IPS-15b (cell line): Measurements from ENCODE around the gene SLC1A4.
"Not testable (repeated sequence)": the region's sequence is repeated elsewhere in the genome, so short reads cannot be mapped to it uniquely, and the experiment has no call there.

Source experiments
- H3K27me3 ChIP-seq: one replicate; pipeline ENCODE4 v1.6.1; 2013; ENCODE audit warnings: low read length; ENCODE audit not compliant: control insufficient read depth, insufficient read depth
- H3K36me3 ChIP-seq: one replicate; pipeline ENCODE4 v1.6.1; 2013; ENCODE audit warnings: low read length; ENCODE audit not compliant: control insufficient read depth, insufficient read depth
- H3K4me1 ChIP-seq: one replicate; pipeline ENCODE4 v1.6.1; 2013; ENCODE audit warnings: mild to moderate bottlenecking, low read length; ENCODE audit not compliant: control insufficient read depth, insufficient read depth
- H3K4me3 ChIP-seq: one replicate; pipeline ENCODE4 v1.5.1; 2013; ENCODE audit warnings: low read depth, low read length
- H3K9ac ChIP-seq: one replicate; pipeline ENCODE4 v1.6.1; 2013; ENCODE audit warnings: low read depth, mild to moderate bottlenecking, low read length
- H3K9me3 ChIP-seq: one replicate; pipeline ENCODE4 v1.6.1; 2013; ENCODE audit warnings: mild to moderate bottlenecking, low read length; ENCODE audit not compliant: control insufficient read depth, insufficient read depth

Gene SLC1A4

DNA sequence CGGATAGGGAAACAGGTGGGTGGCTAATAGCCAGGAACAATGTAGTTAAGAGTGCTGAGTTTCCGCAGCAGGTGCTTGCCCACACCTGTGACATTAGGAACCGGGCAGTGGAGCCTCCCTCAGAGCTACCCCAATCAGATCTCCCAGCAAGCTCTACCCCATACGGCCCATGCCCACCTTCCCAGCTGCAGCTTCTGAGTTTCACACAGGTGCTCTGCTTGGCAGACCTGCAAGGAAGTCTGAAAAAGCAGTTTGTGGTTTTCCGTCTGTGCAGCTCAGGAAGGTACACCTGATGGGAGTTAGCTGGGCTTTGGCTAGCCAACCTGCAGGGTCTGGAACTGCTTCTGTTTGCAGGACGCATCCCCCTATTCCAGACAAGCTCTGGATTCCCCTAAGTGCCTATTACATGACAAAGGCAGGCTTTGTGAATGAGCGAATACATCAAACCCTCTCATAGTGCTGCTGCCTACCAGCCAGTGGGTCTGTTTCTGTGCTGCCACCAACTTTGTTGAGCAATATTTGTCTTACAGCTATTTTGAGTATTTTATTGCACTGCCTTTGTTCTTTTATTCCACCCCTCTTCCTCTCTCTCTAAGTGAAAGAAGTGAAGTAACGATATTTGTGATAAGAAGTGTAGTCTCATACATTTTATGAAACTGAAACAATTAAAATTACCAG is 42.3 kb downstream of the SLC1A4 start:
- Histone ChIP-seq H3K9ac (no peak overlapping the region), H3K4me3 (no peak overlapping the region), H3K4me1 (peaks cover 16% of the 10 kb centered on the region), H3K27me3 (no peaks in the 10 kb centered on the region), H3K36me3 (no peaks in the 10 kb centered on the region), H3K9me3 (no peaks in the 10 kb centered on the region)

DNA sequence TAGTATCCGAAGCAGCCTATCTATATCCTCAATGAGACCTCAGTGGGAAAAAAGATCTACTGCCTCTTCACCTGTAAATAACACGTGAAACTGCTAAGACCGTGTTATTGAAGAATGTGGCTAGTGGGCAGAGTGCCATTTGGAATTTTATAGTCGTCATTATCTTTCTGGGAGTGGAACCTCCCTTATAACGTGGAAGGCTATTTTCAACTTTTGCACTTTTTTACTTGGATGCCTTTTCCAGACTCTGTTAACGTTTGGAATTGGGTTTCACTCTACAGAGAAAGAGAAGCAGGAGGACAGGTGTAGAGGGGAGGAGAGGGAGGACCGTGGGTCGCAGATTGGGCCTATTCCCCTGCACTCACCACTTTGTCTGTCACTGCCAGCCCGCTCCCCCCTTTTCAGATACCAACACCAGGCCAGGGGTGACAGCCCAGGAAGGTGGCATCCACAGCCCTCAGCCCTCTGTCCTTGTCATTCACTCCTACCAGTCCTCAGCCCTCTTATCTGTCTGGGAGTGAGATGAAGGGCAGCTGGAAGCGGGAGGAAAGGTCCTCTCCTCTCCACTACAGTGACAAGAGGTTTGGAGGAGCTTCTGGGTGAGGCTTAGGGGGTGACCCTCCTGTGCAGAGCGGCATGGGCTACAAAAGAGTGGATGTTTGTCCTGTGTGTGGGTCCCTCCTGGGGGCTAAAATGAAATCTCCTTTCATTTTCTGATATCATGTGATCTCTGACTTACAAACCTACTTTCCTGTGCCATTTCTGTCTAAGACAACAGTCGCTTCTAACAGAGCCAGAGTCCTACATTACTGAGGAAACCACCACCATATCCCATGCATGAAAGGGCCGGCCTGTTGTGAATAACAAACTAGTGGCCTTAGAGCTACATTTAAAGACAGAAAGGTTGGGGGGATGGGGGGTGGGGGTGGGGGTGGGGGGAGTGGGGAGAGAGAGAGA is 43.1 kb downstream of the SLC1A4 start:
- Histone ChIP-seq H3K4me1 (peaks cover 16% of the 10 kb centered on the region), H3K4me3 (no peak overlapping the region)

DNA sequence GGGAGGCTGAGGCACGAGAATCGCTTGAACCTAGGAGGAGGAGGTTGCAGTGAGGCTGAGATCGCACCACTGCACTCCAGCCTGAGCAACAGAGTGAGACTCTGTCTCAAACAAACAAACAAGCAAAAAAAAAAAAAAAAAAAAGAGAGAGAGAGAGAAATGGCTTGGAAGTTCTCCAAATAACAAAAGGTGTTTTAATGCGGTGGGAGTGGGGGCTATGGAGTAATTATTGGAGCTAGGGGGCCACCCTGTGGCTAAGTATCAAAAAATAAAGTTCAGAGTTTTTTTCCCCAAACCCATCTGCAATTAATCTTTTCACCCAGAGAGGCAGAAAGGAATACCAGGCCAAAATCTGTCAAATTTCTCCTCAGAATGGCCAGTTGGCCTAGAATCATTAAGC is 44.0 kb downstream of the SLC1A4 start:
- Histone ChIP-seq H3K27me3 (no peaks in the 10 kb centered on the region), H3K4me1 (peaks cover 16% of the 10 kb centered on the region), H3K4me3 (no peak overlapping the region), H3K36me3 (peaks cover 3% of the 10 kb centered on the region), H3K9ac (no peak overlapping the region), H3K9me3 (no peaks in the 10 kb centered on the region)

More for the DNA sequence above, 43.1 kb downstream of the SLC1A4 start:
- no peaks in the 10 kb centered on the region for H3K9me3 ChIP-seq
- H3K36me3 ChIP-seq = no peaks in the 10 kb centered on the region
- no peaks in the 10 kb centered on the region for H3K27me3 ChIP-seq
- peak overlapping the region; percentile 24 for H3K9ac ChIP-seq

DNA sequence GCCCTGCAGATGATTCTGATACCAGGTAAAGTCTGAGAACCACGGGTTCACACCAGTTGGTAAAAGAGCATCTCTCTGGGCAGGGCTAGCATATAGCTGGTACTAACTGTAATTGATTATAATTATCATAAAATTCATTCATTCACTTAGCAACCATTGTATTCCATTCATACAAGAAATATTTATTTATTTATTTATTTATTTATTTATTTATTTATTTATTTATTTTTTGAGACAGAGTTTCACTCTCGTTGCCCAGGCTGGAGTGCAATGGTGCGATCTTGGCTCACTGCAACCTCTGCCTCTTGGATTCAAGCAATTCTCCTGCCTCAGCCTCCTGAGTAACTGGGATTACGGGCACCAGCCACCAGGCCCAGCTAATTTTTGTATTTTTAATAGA is 44.5 kb downstream of the SLC1A4 start:
- H3K36me3 ChIP-seq, H3K27me3 ChIP-seq, H3K9ac ChIP-seq, H3K9me3 ChIP-seq, H3K4me3 ChIP-seq: not testable (repeated sequence)
- H3K4me1 ChIP-seq = peaks cover 16% of the 10 kb centered on the region

DNA sequence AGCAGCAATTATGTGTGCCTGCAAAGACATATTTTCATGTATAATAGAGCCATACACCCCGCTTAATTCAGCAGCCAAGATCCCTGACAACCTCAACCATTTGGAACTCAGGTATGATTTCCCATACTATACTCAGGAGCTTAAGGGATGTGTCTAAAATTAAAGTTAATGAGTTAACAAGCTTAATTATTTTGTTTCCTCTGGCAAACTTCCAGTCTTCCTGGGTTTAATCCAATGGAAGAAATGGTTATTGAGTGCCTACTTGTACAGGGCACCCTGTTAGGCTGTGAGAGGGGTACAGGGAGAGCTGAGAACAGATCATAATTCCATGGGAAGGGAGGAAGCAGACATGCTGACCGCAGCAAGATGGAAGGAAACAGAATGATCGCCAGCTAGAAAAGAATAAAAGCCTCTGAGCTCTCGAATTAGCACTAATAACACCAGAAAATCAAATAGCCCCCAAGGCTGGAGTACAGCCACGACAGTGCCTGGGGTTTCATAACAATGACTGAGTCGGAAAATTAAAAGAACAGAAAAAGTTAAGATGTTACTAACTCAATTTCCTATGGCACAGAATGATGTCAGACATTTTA is 46.2 kb downstream of the SLC1A4 start:
- Histone ChIP-seq H3K4me3 (no peak overlapping the region), H3K4me1 (peaks cover 16% of the 10 kb centered on the region), H3K9me3 (no peaks in the 10 kb centered on the region), H3K9ac (no peak overlapping the region), H3K27me3 (no peaks in the 10 kb centered on the region), H3K36me3 (peaks cover 5% of the 10 kb centered on the region)

DNA sequence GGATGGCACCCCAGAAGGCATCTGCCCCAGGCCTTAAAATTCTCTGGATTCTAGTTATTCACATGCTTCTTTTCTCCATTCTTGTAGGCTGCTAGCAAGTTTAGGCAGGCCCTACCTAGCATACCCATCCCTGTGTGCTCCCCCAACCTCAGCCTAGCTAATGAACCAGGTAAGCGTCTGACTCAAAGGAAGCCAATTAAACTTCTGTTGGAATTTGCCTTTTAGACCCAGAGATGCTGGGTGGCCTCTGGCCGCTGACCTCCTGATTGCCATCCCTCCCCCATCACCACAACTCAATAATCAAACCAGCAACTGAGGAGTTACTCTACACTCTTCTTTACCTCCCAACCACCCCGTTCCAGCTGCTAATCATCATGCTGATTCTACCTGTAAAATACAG is 48.0 kb downstream of the SLC1A4 start:
- H3K9me3 ChIP-seq = no peaks in the 10 kb centered on the region
- H3K27me3 ChIP-seq = no peaks in the 10 kb centered on the region
- H3K9ac ChIP-seq = no peak overlapping the region
- no peak overlapping the region for H3K4me3 ChIP-seq
- H3K4me1 ChIP-seq = peaks cover 3% of the 10 kb centered on the region
- peaks cover 5% of the 10 kb centered on the region for H3K36me3 ChIP-seq

DNA sequence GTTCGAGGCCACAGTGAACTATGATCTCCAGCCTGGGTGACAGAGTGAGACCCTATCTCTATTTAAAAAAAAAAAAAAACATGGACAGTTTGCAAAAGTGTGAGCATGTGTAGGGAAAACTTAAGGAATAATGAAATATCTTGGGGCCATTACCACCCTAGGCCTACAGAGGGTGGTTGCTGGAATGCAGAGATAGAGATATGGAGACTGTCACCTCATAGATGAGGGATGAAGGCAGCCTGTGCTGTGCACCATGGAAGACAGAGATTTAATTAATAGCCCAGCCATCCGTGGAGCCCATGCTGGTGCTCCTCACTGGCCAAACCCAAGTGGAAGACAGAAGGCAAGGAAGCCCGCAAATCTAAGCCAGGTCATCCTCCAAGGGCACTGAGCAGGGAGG is 50.4 kb downstream of the SLC1A4 start:
- H3K27me3 ChIP-seq = no peaks in the 10 kb centered on the region
- no peak overlapping the region for H3K9ac ChIP-seq
- H3K4me3 ChIP-seq = no peak overlapping the region
- no peaks in the 10 kb centered on the region for H3K4me1 ChIP-seq
- peaks cover 13% of the 10 kb centered on the region for H3K36me3 ChIP-seq
- peaks cover 8% of the 10 kb centered on the region for H3K9me3 ChIP-seq

DNA sequence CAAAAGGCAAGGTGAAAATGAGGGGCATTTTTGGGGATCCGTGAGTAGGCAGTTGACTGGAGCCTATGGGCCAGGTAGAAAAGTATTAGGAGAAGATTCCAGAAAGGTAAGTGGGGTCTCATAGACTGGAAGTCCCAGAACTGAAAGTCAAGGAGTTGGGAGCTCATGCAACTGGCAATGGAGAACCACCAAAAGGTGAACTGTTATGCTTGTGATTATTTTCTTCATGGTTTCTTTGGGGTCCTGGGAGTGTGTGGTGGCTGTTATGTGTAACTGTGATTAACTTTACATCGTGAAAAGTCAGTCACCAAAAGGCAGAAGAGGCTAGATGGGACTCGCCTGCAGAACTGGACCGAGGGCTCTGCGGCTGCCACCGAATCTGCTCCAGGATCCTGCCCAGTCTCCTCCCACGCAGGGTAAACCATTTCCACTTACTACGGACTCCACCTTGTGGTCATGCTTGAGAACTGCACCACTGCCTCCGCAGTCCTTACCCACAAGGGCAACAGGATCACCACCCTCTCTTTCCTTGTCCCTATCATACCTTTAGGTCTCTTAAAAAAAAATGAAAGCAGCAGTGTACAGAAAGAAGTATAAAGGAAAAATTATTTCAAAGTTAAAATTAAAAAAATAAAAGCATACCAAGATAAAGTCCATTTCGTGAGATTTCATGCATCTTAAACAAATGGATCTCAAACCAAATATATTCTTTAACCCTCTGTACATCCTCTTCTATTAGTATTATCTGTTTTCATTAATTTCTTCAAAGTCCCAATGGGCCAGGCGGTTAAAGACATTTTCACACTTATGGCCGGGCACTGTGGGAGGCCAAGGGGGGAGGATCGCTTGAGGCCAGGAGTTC is 51.4 kb downstream of the SLC1A4 start:
- Histone ChIP-seq H3K9me3 (peaks cover 8% of the 10 kb centered on the region), H3K36me3 (peaks cover 13% of the 10 kb centered on the region), H3K27me3 (no peaks in the 10 kb centered on the region), H3K4me3 (no peak overlapping the region), H3K9ac (no peak overlapping the region), H3K4me1 (no peaks in the 10 kb centered on the region)

DNA sequence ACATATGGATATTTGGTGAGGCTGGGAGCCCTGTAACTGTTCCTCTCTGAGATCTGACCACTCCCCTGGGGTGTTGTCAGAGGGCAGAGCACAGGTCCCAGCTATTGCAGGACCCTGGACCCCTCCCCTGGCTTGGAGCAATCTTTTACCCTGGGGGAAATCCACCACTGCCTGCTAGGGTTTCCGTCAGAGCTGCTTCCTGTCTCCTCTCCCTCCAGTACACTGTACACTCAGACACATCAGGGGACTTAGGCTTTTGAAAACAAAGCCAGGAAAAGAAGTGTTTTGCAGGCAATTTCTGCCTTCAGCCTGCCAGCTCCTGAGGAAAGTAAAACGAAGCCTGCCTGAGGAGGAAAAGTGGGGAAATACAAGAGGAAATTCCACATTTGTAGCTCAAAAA is 53.8 kb downstream of the SLC1A4 start:
- Histone ChIP-seq H3K9me3 (peaks cover 8% of the 10 kb centered on the region), H3K36me3 (peaks cover 16% of the 10 kb centered on the region), H3K9ac (no peak overlapping the region)

DNA sequence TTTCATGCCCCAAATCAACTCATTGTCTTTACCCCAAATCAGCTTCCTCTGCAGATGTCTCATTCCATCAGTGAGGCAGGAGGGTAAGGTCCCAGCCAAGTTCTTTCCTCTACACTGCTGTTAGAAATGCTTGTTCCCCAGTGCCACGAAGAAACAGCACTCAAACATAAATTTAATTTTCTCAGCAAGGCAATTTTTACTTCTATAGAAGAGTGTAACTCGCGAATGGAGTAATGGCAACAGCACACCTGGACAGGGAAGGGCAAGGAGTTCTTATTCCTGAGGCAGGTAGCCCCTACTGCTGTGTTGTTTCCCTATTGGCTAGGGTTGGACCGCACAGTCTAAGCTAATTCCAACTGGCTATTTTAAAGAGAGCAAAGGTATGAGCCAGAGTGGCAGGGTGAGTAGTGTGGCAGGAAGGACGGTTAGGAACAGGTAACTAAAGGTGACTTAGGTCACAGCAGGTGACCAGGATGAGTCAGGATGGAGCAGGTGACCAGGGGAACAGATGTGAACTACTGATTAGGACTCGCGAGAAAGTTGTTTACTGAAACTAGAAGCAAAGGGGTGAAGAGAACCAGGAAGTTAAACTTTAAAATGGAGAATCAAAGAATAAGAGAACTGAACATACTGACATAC is 55.0 kb downstream of the SLC1A4 start:
- Histone ChIP-seq H3K4me3 (no peak overlapping the region), H3K36me3 (peaks cover 12% of the 10 kb centered on the region), H3K27me3 (no peaks in the 10 kb centered on the region), H3K9me3 (peaks cover 11% of the 10 kb centered on the region), H3K4me1 (peaks cover 7% of the 10 kb centered on the region), H3K9ac (no peak overlapping the region)

More for the DNA sequence above, 53.8 kb downstream of the SLC1A4 start:
- Histone ChIP-seq H3K4me3 (no peak overlapping the region), H3K27me3 (no peaks in the 10 kb centered on the region), H3K4me1 (peaks cover 4% of the 10 kb centered on the region)

DNA sequence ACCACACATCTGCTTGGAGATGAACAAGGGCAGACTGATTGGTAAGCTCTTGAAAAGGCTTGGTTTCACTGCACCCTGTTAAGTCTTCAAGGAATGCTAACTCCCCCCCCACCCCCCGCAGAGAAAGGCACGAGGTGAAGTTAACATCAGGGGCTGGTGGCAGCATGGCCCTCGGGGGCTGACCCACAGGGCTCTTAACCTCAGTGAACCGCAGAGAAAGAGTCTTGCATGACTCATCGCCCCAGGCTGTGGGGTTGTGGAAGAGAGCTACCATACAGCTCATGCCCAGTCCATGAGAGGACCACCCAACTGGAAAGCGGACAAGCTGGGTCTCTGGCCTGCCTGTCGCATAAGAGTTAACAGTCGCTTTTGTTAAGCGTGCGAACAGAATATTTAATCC is 56.5 kb downstream of the SLC1A4 start:
- Histone ChIP-seq H3K4me3 (peak overlapping the region; percentile 13), H3K9ac (no peak overlapping the region), H3K9me3 (peaks cover 11% of the 10 kb centered on the region), H3K36me3 (peaks cover 12% of the 10 kb centered on the region), H3K4me1 (peaks cover 13% of the 10 kb centered on the region), H3K27me3 (no peaks in the 10 kb centered on the region)
